Measurements from ENCODE around the gene UBE3C.
"Not testable (repeated sequence)": the region's sequence is repeated elsewhere in the genome, so short reads cannot be mapped to it uniquely, and the experiment has no call there.

UBE3C gene

GRCh38 chr7:157122800-157123495 is 15.8 kb upstream of the UBE3C start:
- in situ Hi-C loops (cut with MboI; ENCODE audit: low sequenced_read_pairs, unreplicated experiment): no loop called here
- DNase-seq (ENCODE audit: low spot score): no peak
- TF ChIP-seq CTCF (IDR thresholded peaks at IDR 0.05; ENCODE audit: borderline replicate concordance, control extremely low read depth, extremely low read depth, insufficient read depth, missing control alignments): no peak

- in situ Hi-C loops (cut with MboI; ENCODE audit: low sequenced_read_pairs, unreplicated experiment): no loop called here
- no peak for TF ChIP-seq CTCF (IDR thresholded peaks at IDR 0.05; ENCODE audit: borderline replicate concordance, control extremely low read depth, extremely low read depth, insufficient read depth, missing control alignments)
- DNase-seq (ENCODE audit: low spot score): no peak
These were observed 14.0 kb upstream of the UBE3C start for GRCh38 chr7:157124690-157125089.

GRCh38 chr7:157125376-157126223 is 13.1 kb upstream of the UBE3C start:
- DNase-seq (ENCODE audit: low spot score): no peak
- in situ Hi-C loops (cut with MboI; ENCODE audit: low sequenced_read_pairs, unreplicated experiment): no loop called here
- TF ChIP-seq CTCF (IDR thresholded peaks at IDR 0.05; ENCODE audit: borderline replicate concordance, control extremely low read depth, extremely low read depth, insufficient read depth, missing control alignments): no peak

- DNase-seq (ENCODE audit: low spot score): no peak
- in situ Hi-C loops (cut with MboI; ENCODE audit: low sequenced_read_pairs, unreplicated experiment): no loop called here
- TF ChIP-seq CTCF (IDR thresholded peaks at IDR 0.05; ENCODE audit: borderline replicate concordance, control extremely low read depth, extremely low read depth, insufficient read depth, missing control alignments): no peak
These were observed 11.8 kb upstream of the UBE3C start for GRCh38 chr7:157126921-157127320.

DNA sequence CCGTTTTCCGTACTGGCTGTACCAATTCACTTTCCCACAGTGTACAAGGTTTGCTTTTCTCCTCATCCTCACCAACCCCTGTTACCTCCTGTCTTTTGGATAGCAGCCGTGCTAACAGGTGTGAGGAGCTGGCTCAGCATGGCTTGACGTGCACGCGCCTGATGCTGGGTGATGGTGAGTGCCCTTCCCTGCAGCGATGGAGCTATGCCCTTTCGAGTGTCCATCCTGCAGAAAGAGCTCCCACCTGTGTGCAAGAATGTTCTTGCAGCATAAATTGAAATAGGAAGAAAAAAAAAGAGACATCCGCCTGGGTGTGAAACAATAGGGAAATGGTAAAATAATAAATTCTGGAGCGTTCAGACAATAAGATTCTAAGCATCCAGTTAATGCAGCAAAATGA is 9.5 kb upstream of the UBE3C start:
- TF ChIP-seq CTCF (IDR thresholded peaks at IDR 0.05; ENCODE audit: borderline replicate concordance, control extremely low read depth, extremely low read depth, insufficient read depth, missing control alignments): no peak
- in situ Hi-C loops (cut with MboI; ENCODE audit: low sequenced_read_pairs, unreplicated experiment): no loop called here

GRCh38 chr7:157129907-157130460 is 8.7 kb upstream of the UBE3C start:
- in situ Hi-C loops (cut with MboI; ENCODE audit: low sequenced_read_pairs, unreplicated experiment): no loop called here
- DNase-seq (ENCODE audit: low spot score): no peak
- no peak for TF ChIP-seq CTCF (IDR thresholded peaks at IDR 0.05; ENCODE audit: borderline replicate concordance, control extremely low read depth, extremely low read depth, insufficient read depth, missing control alignments)

More for the DNA sequence above, 9.5 kb upstream of the UBE3C start:
- no peak for DNase-seq (ENCODE audit: low spot score)

- DNase-seq (ENCODE audit: low spot score); in situ Hi-C loops (cut with MboI; ENCODE audit: low sequenced_read_pairs, unreplicated experiment): not testable (repeated sequence)
These were observed 7.9 kb upstream of the UBE3C start for GRCh38 chr7:157130849-157131248.
